Measurements from ENCODE around the gene ADGRG1.

Gene ADGRG1

DNA sequence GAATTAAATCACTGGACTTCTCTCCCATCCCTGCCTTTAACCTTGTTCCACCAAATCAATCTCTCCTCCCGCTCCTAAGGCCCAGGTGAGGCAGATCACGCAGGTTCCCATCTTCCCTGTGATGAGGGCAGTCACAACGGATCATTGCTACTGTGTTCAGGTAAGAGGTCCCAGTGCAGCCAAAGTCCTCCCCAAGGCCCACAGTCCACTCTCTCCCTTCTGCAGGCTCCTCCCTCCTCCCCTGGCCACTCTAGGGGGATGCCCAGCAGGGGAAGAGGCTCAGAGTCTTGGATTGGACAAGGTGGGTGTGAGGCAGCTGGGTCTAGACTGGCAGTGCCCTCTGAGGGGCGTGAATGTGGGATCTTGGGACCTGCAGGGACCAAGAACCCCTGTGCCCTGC, 37.1 kb downstream of the ADGRG1 start:
- H3K27ac ChIP-seq = no peak overlapping the region

DNA sequence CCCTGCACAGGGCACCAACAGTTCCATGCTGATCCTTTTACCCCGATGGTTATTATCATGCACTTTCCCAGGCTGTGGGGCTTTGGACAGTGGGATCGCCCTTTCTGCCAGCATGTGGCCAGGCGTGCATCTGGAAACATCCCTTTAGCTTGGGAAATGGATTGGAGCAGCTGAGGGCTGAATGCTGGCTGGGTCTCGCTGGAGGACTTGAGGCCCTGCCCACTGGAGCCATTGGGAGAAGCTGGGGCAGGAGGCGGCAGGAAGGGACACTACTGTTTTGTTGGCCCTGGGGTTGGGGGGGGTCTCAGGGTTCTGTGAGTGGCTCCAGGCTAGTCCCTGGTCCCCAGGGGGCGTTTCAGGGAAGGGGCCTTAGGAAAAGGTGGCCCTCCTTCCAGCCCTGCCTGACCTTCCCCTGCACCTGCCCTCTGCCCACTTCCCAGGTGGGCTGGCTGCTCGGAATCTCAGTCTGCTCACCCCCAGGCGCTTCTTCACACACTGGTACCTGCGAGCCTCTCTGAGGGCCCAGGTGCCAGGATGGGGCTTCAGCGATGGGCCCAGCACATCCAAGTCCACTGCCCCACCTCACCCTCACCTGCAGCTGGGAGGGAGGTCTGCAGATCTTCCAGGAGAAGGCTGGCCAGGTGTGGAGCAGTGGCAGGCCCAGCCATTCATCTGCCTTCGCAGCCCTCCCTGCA, 38.1 kb downstream of the ADGRG1 start:
- TF ChIP-seq ZFX (IDR thresholded peaks at IDR 0.05) = no peak
- no peak for TF ChIP-seq CTCF (conservative IDR thresholded peaks at IDR 0.05)
- no peak overlapping the region for H3K27ac ChIP-seq

More for the DNA sequence above, 37.1 kb downstream of the ADGRG1 start:
- TF ChIP-seq ZFX (IDR thresholded peaks at IDR 0.05) = no peak
- TF ChIP-seq CTCF (conservative IDR thresholded peaks at IDR 0.05) = no peak

DNA sequence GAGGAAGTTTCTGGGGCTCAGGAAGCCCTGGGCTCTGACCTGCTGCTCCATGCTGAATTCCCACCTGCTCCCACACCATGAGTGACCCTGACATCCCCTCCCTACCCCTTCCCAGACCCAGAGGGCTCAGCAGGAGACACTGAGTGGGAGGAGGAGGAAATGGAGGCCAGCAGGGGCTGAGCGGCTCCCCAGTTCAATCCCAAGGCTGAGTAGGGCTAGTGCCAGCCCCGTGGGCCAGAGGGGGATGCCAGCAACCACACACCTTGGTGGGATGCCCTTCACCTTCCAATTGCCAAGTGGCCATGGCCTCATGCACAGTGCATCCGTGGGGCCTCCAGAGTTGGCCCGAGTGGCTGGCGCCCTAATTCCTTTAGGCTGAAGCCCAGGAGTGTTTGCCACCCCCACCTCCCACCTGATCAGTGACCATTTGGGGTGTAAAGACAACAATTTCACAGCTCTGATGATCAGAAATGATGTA, 38.7 kb downstream of the ADGRG1 start:
- TF ChIP-seq CTCF (conservative IDR thresholded peaks at IDR 0.05) = no peak
- TF ChIP-seq ZFX (IDR thresholded peaks at IDR 0.05) = no peak

DNA sequence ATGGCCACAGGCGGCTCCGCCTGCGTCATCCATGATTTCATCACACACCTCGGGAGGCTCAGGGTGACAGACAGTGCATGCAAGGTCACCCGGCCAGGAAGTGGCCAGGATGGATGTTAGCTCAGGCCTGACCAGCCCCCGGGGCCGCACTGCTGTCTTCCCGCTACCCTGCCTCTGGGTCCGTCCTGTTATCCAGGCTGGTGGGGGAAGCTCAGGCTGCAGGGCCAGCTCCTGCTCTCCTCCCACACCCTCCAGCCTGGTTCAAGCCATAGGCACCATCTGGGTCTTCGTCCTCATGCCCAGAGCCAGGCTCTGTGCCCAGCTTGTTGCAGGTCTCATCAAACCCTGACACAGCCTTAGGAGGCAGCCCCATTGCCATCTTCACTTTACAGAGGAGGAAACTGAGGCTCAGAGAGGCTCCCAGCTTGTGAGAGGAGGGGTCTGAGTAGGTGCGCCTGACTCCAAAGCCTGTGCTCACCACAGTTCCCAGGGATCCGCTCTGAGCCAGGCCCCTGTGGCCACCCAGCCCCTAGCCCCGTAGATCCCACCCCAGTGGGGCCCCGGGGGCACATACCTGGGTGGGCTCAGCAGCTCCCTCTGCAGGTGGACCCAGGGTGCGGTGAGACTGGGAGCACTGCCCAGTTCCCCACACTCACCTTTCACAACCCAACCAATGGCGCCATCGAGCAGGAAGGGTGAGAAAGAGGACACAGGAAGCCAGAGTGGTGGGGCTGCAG, 39.3 kb downstream of the ADGRG1 start:
- no peak overlapping the region for H3K27ac ChIP-seq
- no peak for TF ChIP-seq CTCF (conservative IDR thresholded peaks at IDR 0.05)
- TF ChIP-seq ZFX (IDR thresholded peaks at IDR 0.05) = no peak

More for the DNA sequence above, 38.7 kb downstream of the ADGRG1 start:
- no peak overlapping the region for H3K27ac ChIP-seq

GRCh38 chr16:57668263-57668571, 39.8 kb downstream of the ADGRG1 start, which contains the start of gene ADGRG3:
TSS of gene ADGRG3 (plus strand) at chr16:57668306. CDS start at chr16:57668348, 42 bp downstream.
- TF ChIP-seq ZFX (IDR thresholded peaks at IDR 0.05) (no peak), CTCF (conservative IDR thresholded peaks at IDR 0.05) (no peak; the same call in 1 of the 2 replicates)
- H3K27ac ChIP-seq = no peak within 1 kb of the TSS

DNA sequence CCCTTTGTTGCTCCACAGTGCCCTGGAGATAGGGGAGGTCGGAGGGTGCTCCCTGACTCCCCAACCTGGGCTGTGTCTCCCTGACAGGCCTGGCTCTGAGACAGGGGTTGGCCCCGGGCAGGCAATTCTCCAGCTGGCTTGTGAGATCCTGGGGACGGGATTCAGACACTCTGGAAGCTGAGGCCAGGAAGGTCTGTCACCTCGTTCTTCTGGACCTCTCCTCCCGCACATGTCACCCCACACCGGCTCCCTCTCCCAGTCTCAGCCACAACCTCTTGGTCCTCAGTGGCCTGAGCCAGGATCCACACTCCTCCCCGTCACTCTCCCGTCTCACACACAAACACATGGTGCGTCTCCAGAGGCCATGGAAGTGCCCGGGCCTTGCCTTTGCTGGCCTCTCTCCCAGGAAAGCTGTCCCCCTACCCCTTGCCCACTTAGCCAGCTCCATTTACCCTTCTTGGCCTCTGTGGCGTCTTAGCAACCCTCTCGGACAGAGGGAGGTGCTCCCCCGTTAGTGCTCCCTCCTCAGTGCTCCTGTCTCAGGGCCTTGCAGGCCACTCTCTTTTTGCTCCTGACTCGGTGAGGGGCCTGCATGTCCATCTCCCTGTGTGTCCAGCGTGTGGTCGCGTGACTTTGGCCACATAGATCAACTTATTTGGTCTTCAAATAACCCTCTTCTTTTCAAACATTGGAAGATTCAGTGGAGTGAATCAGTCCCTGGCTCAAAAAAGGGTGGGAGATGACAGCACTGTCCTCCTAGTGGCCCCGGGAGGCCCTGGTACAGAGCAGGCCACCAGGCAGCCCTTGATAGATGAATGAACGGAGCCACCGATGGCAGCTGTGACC, 40.4 kb downstream of the ADGRG1 start:
- no peak overlapping the region for H3K27ac ChIP-seq
- TF ChIP-seq CTCF (conservative IDR thresholded peaks at IDR 0.05) (no peak), ZFX (IDR thresholded peaks at IDR 0.05) (no peak)
